ENCODE results near the gene TTC12.

Gene TTC12

GRCh38 chr11:113329725-113330124 is 15.3 kb downstream of the TTC12 start:
- no peak for DNase-seq (ENCODE audit: low spot score)

GRCh38 chr11:113331441-113331840 is 17.1 kb downstream of the TTC12 start:
- DNase-seq (ENCODE audit: low spot score) = no peak

- no peak for DNase-seq (ENCODE audit: low spot score)
Observed at GRCh38 chr11:113332023-113332422, 17.6 kb downstream of the TTC12 start.

- DNase-seq (ENCODE audit: low spot score) = no peak
Observed at GRCh38 chr11:113332638-113333329, 18.4 kb downstream of the TTC12 start.

GRCh38 chr11:113334183-113334582 is 19.8 kb downstream of the TTC12 start:
- no peak for DNase-seq (ENCODE audit: low spot score)

- no peak for DNase-seq (ENCODE audit: low spot score)
Observed at GRCh38 chr11:113338730-113339129, 24.3 kb downstream of the TTC12 start.

- no peak for DNase-seq (ENCODE audit: low spot score)
Observed at GRCh38 chr11:113339929-113340589, 25.7 kb downstream of the TTC12 start.

GRCh38 chr11:113341388-113342165 is 27.2 kb downstream of the TTC12 start:
- DNase-seq (ENCODE audit: low spot score) = no peak

- no peak for DNase-seq (ENCODE audit: low spot score)
Observed at GRCh38 chr11:113345978-113346377, 31.6 kb downstream of the TTC12 start.

- no peak for DNase-seq (ENCODE audit: low spot score)
Observed at GRCh38 chr11:113349528-113349927, 35.1 kb downstream of the TTC12 start.

GRCh38 chr11:113350336-113351067 is 36.1 kb downstream of the TTC12 start:
- DNase-seq (ENCODE audit: low spot score) = no peak

GRCh38 chr11:113351068-113351450 is 36.7 kb downstream of the TTC12 start:
- DNase-seq (ENCODE audit: low spot score) = no peak

GRCh38 chr11:113351480-113351879 is 37.1 kb downstream of the TTC12 start:
- no peak for DNase-seq (ENCODE audit: low spot score)

GRCh38 chr11:113356203-113356602 is 41.8 kb downstream of the TTC12 start:
- DNase-seq (ENCODE audit: low spot score) = no peak

- no peak for DNase-seq (ENCODE audit: low spot score)
Observed at GRCh38 chr11:113363406-113363805, 49.0 kb downstream of the TTC12 start.

GRCh38 chr11:113363996-113364641 is 49.7 kb downstream of the TTC12 start:
- no peak for DNase-seq (ENCODE audit: low spot score)

GRCh38 chr11:113365895-113366294 is 51.5 kb downstream of the TTC12 start:
- no peak for DNase-seq (ENCODE audit: low spot score)

GRCh38 chr11:113369411-113369810 is 55.0 kb downstream of the TTC12 start:
- no peak for DNase-seq (ENCODE audit: low spot score)

GRCh38 chr11:113370634-113371033 is 56.3 kb downstream of the TTC12 start:
- DNase-seq (ENCODE audit: low spot score) = no peak

- DNase-seq (ENCODE audit: low spot score) = no peak
Observed at GRCh38 chr11:113372309-113372708, 57.9 kb downstream of the TTC12 start.

- DNase-seq (ENCODE audit: low spot score) = no peak
Observed at GRCh38 chr11:113373306-113373705, 58.9 kb downstream of the TTC12 start.
